HG02610 (cell line): ENCODE measurements around the gene AMBRA1.
"Not testable (repeated sequence)": the region's sequence is repeated elsewhere in the genome, so short reads cannot be mapped to it uniquely, and the experiment has no call there.

Experiments
- ATAC-seq: cut with Tn5 transposase; IDR thresholded peaks from one replicate; pipeline ENCODE4 v1.9.1; 2021; ENCODE audit warnings: mild to moderate bottlenecking, moderate library complexity; ENCODE audit not compliant: unreplicated experiment

AMBRA1 gene

GRCh38 chr11:46537537-46538295, 56.1 kb downstream of the AMBRA1 start:
- ATAC-seq, result no peak

GRCh38 chr11:46537121-46537520, 56.7 kb downstream of the AMBRA1 start:
- no peak for ATAC-seq

- no peak for ATAC-seq
These were observed 58.1 kb downstream of the AMBRA1 start for GRCh38 chr11:46535688-46536087.

- ATAC-seq, result no peak
These were observed 59.1 kb downstream of the AMBRA1 start for GRCh38 chr11:46534711-46535110.

- no peak for ATAC-seq
These were observed 60.3 kb downstream of the AMBRA1 start for GRCh38 chr11:46533396-46534100.

- ATAC-seq, result no peak
These were observed 63.8 kb downstream of the AMBRA1 start for GRCh38 chr11:46529928-46530574.

- peak; percentile 65 for ATAC-seq
These were observed 64.5 kb downstream of the AMBRA1 start for GRCh38 chr11:46529095-46529905.

- ATAC-seq, result no peak
These were observed 65.3 kb downstream of the AMBRA1 start for GRCh38 chr11:46528445-46529094.

GRCh38 chr11:46527591-46528130, 66.2 kb downstream of the AMBRA1 start:
- ATAC-seq, result no peak

GRCh38 chr11:46526216-46527215, 67.3 kb downstream of the AMBRA1 start:
- ATAC-seq, result no peak

GRCh38 chr11:46524201-46524770, 69.5 kb downstream of the AMBRA1 start:
- ATAC-seq, result no peak

GRCh38 chr11:46523290-46523689, 70.5 kb downstream of the AMBRA1 start:
- no peak for ATAC-seq

- ATAC-seq, result no peak
These were observed 71.0 kb downstream of the AMBRA1 start for GRCh38 chr11:46522682-46523281.

- ATAC-seq, result no peak
These were observed 71.7 kb downstream of the AMBRA1 start for GRCh38 chr11:46521961-46522681.

GRCh38 chr11:46520971-46521745, 72.7 kb downstream of the AMBRA1 start:
- ATAC-seq, result no peak

GRCh38 chr11:46519351-46519750, 74.5 kb downstream of the AMBRA1 start:
- no peak for ATAC-seq

- not testable (repeated sequence) for ATAC-seq
These were observed 74.9 kb downstream of the AMBRA1 start for GRCh38 chr11:46518928-46519327.
